Suppressor macrophage treated with lipopolysaccharide for 1 hour (primary cell): ENCODE measurements around the gene PITPNM3.

Source experiments
- DNase-seq, 3 donors: peaks; one replicate each; pipeline ENCODE4 v3.0.0-alpha.2; 2020 to 2022

Gene PITPNM3

DNA sequence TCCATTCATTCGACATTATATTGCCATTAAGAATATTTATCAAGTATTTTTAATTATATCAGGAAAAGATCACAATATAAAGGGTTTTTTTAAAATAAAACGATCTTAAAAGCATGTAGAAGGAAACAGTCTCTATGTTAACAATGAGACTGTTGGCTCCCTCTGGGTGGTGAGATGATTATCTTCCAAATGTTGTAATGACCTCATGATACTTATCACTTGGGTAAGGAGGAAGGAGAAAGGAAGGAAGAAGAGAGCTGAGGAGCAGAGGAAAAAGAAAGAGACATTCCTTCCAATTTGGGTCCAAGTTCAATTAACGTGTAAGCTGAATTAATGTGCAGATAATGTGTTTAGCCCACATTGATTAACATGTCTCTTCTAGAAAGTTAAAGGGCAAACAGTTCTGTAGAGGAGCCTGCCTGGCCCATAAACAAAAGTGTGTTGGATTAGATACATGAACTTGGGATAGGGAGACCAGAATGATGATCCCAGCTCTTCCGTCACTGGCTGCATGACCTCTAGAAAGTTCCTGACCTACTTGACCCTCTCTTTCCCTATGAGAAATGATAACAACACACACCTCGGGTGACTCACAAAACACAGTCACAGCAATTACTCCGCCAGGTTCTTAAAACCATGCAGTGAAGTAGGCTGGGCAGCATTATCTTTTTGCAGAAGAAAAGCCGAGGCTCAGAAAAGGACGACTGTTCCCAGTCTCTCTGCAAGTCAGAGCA is 80.1 kb downstream of the PITPNM3 start:
- no peak for DNase-seq

DNA sequence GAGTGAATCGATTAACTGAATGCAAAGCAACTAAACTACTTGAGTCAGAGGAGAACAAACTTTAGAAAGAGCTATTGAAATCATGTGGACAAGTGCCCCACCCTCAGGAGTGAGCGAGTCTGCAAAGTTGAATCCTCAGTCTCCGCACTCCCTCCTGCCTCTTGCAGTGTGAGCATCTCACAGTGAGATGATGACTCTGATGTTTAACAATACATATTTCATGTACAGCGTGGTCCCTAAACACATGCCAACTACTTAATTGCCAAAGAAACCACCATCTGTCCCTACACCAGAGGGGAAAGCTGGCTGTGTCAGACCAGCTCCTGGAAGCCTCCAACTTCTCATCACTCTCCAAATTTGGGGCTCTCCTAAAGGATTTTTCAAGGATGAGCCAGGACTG is 80.9 kb downstream of the PITPNM3 start:
- DNase-seq: no peak

DNA sequence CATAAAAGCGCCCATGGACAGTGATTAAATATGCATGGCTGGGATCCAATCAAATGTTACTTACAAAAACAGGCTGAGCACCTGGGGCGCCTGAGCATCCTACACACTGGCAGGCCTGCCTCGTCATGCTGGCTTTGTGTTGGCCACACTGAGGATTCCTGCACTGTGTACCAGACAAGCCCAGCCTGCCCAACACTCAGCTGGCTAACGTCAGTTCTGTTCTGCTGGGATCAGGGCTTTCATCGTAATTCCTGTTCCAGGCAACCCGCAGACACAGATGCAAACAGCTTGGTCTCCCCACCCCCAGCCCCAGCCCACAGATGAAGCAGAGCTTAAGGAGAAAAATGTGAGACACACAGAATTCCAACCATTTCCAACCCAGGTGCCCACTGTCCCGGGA is 81.4 kb downstream of the PITPNM3 start:
- no peak for DNase-seq

DNA sequence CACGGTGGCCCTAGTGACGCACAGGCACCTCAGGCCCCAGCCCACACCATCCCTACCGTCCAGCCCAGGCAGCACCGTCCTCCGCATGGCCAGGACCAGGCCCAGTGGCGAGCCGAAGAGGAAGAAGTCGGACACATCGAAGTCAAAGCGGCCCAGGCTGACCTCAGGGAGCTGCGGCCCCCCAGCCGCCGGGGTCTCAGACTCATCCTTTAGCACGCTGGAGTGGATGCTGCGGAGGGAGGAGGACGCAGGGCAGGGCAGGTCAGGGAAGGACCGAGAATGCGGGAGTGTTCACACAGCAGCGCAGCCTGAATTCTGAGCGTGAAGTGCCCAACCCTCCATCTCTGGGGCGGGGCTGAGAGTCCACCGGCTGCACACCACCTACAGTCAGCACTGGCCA is 82.0 kb downstream of the PITPNM3 start:
- DNase-seq: no peak

DNA sequence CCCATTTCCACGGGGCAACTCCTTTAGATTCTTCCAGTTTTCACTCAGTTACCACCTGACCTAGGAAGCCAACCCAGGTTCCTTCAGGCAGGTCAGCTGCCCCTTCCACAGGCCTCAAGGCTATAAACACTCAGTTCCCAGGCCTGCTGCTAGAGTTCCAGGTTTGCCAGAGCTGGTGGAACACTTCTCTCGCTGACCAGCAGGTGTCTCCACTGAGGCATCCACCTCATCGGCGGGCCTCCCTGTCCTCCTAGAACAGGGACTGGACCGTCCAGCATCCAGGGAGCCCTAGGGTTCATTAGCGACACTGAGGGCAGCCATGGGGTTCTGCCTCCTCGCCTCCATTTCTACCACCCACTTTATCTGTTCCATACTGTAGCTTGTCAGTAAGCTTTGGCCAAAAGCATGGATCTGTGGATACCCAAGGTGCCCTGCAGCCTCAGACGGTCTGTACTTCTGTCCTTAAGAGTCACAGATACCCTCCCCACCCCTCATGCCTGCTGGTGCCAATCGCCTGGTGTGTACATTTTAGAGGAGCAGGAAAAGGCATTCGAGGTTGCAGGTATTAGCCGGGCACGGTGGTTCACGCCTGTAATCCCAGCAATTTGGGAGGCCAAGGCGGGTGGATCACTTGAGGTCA is 83.1 kb downstream of the PITPNM3 start:
- DNase-seq: peak; percentile 76 to 86 (median 84)

DNA sequence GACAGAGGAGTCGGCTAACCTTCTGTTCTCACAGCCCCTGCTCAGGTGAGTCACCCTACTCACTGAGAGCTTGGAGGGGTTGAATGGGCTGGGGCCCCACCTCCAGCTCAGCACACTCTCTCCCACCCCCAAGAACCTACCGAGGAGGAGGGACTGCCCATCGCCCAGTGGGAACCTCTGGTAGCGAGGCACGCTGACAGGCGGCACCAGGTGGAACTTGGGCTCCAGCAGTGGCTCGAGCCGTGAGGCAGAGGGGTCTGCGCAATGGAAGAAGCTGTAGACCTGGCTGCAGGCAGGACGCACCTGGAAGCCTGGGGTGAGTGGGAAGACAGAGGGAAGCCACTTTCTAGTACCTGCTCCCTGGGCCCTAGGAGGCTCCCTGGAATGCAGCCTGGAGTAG is 83.8 kb downstream of the PITPNM3 start:
- no peak for DNase-seq

DNA sequence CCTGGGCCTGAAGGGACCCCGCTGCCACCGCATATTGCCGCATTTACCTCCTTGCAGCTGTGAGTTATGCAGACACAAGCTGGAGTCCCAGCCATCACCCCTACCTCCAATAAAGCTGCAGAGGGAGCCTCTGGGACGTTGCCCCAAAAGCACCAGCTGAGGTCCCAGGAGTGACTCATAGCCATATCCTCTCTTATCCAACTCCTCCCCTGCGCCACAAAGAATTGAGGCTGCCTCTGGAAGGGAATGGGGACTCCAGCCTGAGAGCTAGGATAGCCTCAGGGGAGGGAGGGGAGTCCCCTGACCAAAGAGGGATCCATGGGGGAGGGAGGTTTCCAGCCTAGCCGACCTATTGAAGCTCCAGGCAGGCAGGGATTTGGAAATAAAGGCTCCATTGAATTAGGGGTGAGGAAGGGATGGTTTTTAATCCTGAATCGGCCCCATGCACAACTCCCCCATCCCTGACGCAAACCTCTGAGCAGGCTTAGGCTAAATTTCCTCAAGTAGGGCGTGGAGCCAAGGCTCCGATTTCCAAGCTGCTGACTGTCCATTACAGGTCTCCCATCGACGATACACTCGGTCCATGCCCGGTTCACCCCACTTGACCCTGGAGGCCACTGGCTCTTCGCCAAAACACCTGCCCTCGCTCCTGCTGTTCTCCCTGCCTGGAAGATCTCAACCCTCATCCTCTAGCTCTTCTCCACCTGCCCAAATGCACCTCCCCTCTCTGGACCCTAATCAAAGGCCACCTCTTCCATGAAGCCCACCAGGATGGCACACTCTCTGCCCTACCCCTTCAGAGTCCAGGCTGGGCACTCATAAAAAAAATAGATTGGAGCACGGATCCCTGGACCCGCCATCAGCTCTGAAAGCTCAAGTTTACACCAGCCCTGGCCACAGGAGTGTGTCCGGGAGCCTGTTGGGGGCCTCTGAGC is 84.6 kb downstream of the PITPNM3 start:
- peak; percentile 25 to 55 (median 40) for DNase-seq

DNA sequence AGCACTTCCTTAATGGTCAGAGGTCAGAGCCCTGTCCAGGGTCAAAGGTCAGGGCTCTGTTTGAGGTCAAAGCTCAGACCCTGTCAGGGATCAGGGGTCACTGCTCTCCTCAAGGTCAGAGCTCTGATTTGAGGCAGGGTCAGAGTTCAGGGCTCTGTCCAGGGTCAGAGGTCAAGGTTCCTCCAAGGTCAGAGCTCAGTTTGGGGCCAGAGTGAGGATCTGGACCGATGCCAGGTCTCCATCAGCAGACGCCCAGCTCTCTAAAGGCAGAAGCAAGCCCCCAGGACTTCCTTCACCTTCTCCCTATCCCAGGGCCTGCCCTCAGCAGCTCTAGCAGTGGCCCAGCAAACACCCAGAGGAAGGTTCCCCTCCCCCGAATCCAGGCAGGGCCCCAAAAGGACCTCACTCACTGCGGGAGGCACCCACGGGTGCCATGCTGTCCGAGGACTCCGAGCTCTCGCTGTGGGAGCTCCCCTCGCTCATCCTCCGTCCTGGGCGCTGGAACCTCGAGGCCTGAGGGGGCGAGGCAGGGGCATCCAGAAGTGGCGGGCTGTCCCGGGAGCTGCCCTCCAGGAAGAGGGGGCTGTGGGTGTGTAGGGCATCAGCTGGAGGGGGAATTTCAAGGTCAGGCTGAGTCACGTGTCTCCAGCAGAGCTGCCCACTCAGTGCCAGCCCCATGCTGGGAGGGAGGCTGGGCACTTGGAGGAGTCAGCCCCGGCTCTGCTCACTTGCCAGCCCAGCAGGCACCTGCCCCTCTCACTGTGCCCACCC is 85.4 kb downstream of the PITPNM3 start:
- DNase-seq: peak; percentile 38 to 57 (median 56)

DNA sequence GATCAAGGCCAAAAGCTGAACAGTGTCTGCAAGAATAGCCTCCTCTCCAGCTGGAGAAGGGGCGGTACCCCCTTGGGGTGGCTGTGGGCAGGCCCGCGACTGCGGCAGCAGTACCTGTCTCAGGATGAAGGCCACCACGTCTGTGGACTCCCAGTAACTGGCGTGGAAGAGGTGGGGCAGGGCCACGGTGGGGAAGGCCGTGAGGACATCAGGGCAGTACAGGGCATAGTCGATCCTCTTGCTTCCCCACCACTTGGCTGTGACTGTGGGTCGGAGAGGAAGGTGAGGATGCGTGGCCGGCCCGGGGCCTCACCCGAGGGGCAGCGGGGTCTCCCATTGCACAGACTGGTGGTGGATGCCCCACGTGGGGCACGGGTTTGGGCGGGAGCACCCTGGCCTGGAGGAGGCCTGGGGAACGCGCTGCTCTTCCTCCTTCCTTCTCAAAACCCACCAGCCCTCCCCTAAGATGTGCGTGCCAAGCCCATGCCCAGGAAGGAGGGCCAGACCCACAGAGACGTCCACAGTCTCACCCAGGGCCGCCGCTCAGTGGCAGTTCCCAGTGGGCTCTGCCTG is 86.1 kb downstream of the PITPNM3 start:
- DNase-seq: no peak

DNA sequence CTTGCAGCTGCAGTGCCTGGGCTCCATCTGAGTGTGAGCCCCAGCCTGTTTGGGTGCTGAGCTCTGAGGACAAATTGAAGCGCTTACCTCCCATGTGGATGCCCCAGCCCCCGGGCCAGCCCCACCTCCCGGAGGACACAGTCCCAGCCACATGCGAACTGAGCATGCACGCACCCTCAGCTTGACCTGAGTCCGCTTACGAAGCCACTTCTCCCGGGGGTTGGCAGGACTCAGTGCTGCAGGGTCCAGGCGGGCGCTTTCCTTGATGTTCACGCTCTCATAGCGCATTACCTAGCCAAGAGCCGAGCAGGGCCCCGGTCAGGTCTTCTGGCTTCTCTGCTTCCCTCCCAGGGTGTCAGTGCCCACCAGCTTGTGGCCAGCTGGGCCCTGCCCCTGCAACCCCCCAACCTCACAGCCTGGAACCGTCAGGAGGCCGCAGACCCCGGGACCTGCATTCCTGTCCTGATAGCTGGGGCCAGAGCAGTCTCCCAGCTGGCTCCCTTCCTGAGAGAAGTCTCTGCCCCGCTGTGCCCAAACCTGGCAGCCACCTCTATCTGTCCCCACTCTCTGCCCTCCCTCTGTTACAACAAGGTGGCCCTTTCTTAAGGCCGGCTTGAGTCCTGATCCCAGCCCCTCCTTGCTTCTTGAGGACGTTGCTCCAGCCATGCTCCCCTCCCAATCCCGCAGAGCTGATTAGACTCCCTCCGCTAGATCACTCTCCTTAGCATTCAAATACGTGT is 88.1 kb downstream of the PITPNM3 start:
- no peak for DNase-seq

DNA sequence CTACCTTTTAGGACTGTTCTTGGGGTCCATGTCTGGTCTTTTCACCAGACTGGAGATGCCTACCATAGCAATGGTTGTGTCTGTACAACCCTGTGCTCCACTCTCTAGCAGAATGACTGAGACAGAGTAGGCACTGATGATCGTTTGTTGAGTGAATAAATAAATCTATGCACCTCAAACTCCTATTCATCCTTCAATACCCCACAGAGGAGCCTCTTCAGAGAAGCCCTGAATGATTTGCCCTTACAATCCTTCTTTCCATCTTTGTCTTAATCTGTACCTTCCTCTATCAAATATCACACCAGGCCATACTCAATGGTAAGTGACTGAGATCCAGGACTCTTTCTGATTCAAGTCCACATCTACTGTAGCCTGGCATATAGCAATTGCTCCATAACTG is 88.8 kb downstream of the PITPNM3 start:
- DNase-seq: no peak

DNA sequence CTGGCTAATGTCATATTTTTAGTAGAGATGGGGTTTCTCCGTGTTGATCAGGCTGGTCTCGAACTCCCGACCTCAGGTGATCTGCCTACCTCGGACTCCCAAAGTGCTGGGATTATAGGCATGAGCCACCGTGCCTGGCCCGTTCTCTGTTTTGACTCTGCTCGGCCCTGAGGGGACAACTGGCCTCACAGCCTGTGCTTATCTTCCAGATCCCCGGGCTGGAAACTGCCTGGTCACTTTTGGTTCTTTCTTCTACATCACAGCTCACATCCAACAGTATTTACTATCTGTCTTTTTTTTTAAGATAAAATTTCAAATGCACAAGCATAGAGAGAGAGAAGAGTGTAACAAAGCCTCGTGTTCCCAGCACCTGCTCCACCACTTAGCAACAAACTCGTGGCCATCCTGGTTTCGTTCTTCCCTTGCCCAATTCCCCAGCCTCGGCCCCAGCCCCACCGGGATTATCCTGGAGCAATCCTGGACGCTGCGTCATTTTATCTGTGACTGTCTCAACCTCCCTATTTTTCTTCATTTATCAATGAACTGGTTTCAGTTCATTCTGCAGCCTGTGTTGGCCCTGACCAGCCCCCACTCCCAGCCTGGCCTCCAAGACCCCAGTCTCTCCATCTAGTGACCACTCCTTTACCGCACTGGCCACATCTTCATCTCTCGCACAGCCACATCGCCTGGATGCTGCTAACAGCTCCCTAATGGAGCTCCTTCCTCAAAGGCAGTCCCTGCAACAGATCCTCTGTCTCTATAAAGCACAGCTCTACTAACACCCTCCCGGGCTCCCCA is 91.0 kb downstream of the PITPNM3 start:
- DNase-seq: no peak

DNA sequence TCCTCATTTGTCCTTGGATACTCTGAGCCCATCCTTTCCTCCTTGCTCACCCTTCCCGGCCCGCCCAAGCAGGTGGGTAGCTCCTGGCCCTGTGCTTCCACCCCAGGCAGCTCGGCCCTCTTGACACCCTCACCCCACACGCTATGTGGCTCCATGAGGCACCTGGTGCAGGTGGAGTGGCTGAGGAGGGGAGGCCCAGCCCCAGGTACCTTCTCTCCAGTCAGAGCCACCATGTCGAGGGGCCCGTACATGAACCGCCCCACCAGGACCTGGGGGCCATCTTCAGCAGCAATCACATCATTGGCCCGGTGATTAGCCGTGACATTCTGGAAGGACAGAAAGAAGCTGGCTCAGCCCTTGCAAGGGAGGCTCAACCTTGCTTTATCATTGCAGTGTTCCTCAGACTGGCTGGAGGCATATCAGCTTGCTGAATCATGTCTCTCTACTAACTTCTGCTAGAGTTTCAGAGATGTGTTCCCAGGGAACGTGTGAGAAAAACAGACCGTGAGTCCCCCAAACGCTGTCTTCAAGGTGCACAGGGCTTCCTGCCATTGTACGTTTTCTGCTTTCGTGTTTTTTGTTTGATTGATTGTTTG is 91.8 kb downstream of the PITPNM3 start:
- no peak for DNase-seq

DNA sequence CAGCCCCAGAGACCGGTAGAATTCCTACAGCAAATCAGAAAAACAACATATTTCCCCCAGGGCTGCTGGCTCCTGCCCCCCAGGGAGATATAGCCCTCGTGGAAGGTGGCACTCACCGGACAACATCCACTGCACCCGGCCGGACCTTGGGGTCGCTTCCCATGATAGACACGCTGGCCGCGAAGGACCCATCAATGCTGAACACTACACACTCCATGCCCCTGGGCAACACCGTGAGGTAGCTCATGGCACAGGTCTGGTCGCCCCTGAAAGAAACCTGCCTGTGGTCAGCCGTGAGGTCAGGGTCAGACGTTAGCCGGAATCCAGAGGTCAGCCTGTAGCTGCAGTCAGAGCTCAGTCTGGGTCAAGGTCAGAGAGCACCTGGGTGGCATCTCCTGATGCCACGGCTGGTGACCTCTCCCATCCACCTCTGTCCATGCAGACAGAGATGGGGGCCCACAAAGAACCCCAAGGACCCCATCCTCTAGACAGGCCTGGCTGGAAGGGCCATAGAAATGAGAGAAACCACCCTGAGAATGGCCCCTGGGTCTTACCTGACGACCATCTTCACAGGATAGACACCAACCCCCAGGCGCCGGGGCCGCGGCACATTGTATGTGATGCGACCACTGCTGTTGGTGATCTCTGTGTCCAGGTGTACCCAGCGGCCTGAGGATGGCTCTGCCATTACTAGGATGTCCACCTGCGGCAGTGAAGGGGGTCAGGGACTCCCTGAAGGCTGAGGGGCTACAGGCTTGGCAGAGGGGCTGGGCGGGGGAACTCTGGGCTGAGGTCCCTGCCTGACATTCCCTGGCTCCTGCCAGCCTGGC is 92.5 kb downstream of the PITPNM3 start:
- DNase-seq: no peak

DNA sequence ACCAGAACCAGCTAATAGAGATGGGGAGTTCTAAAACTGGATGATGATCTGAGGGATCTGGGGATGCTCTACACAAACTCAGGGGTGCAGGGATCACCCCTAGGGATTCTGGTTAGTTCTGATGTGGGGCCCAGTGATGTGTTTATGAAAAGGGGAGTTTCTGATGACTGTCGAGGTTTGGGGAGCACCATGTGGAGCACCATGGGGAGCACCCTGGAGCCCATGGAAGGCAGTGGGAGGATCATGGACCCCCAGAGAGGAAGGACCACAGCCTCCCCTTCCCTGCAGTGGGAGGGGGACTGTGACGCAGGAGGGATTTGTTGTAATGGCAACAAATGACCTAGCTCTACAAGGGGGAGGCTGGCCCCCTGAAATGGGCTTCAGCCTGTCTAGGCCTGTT is 93.7 kb downstream of the PITPNM3 start:
- no peak for DNase-seq

DNA sequence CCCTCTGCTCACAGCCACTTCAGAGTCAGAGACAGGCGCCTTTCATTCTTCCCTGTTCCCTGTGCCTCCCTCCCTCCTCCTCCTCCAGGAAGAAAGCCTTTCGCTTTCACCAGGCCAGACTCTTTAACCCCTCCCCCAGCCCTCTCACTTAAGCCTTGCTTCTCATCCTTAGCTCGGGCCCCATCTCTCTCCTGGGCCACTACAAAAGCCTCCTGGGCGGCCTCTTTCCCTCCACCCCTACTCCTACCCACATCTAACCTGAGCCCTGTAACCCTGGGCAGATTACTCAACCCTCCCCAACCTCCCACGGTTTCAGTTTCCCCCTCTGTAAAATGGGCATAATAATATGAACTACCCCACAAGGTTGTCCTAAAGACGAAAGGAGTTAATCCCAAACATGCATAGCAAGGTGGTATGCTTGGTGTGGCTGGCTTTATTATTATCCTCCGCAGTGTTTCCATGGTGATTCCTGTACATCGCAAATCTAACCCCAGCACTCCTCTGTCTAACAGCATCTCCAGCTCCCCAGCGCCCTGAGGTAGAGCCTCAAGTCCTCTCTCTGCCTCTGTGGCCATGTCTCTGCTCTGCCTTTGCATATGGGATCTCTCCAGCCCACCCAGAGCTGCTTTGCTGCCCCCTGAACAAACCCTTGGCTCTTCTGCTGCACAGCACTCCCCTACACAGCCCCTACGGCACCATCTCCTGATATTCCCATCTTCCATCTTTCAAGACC is 94.4 kb downstream of the PITPNM3 start:
- DNase-seq: no peak

DNA sequence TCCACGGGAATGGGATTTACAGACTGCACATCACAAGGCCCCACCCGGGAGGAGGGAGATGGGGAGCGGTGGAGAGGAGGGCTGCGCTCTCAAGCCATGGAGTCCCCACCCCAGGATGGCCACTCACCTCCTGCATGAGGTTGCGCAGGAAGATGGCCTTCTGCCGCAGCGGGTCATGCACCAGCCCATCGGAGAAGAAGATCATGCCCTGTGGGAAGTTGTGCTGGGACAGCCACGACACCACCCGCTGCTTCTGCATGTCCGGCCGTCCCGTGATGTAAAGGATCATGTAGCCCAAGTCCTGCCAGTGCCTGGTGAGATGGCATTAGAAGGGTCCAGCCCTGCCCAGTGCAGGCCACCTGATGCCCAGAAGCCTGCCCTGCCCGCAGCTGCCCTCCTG is 95.1 kb downstream of the PITPNM3 start:
- DNase-seq: no peak

DNA sequence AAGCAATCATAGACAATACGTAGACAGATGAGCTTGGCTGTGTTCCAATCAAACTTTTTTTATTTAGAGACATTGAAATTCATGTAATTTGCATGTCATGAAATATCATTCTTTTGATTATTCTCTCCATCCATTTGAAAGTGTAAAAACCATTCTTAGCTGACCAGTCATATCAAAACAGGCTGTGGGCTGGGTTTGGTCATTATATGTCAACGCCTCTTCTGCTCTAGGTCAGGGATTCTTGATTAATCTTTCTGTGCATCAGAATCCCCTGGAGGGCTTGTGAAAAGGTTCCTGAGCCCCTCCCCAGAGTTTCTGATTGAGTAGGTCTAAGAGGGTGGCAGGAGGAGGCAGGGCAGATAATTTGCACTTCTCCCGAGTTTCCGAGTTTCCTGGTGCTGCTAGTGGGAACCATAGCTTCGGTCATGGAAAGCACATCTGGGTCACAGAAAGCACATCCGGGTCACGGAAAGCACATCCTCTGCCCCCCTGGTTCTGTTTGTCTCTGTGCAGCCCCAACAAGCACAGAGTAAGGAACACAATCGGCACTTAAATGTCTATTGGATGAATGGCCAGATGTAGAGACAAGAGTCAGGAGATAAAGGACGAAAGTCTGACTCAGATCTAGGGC is 95.7 kb downstream of the PITPNM3 start:
- DNase-seq: no peak
